GM12873 (cell line): Measurements from ENCODE around the gene LYRM4.

Experiments
- CTCF ChIP-seq: IDR thresholded peaks from 2 replicates; pipeline ENCODE4 v1.5.1; 2012; ENCODE audit warnings: low read depth, mild to moderate bottlenecking, moderate library complexity, low read length, control low read depth; ENCODE audit not compliant: insufficient read depth; ENCODE audit errors: missing control alignments

The LYRM4 gene

GRCh38 chr6:5127106-5127687 is 133.6 kb downstream of the LYRM4 start:
- TF ChIP-seq CTCF, result no peak

- no peak for TF ChIP-seq CTCF
These were observed 134.5 kb downstream of the LYRM4 start for GRCh38 chr6:5126214-5126613.

GRCh38 chr6:5125152-5126006 is 135.4 kb downstream of the LYRM4 start:
- no peak for TF ChIP-seq CTCF

- TF ChIP-seq CTCF, result no peak
These were observed 136.2 kb downstream of the LYRM4 start for GRCh38 chr6:5124526-5124925.

GRCh38 chr6:5123296-5124143 is 137.2 kb downstream of the LYRM4 start:
- no peak for TF ChIP-seq CTCF

- TF ChIP-seq CTCF, result no peak
These were observed 138.1 kb downstream of the LYRM4 start for GRCh38 chr6:5122504-5123112.

- no peak for TF ChIP-seq CTCF
These were observed 138.8 kb downstream of the LYRM4 start for GRCh38 chr6:5121956-5122355.
